HG03280 (cell line): ENCODE results near the gene IL36B.
"Not testable (repeated sequence)": the region's sequence is repeated elsewhere in the genome, so short reads cannot be mapped to it uniquely, and the experiment has no call there.

Experiments used
- ATAC-seq: cut with Tn5 transposase; IDR thresholded peaks from one replicate; pipeline ENCODE4 v1.9.1; 2021; ENCODE audit warnings: mild to moderate bottlenecking, moderate library complexity; ENCODE audit not compliant: unreplicated experiment

Gene IL36B

DNA sequence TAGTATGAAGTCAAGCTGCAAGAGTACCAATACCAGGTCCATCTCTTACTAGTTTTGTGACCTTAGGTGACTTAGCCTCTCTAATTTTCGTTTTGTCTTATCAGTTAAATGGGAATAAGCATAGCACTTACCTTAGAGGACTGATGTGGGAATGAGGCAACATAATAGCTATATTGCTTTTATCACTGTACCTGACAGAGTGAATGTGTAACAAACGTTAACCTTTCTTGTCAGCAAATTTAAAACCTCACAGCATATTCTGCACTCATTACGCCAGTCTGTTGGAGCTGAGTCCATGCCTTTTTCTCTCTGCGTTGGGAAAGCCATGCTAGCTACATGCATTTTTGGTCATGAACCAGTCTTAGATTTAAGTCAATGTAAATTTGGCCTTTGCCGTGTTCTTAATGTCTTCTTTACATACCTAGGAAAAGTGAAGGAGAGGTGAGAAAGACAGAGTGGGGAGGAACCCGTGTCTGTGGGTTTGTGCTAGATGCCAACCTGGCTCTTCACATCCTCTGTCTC, at the start of gene IL36B:
TSS of gene IL36B (minus strand) at position 472 of the 522 bp plus-strand sequence.
- ATAC-seq, result no peak

- no peak for ATAC-seq
These were observed 49.5 kb upstream of the IL36B start for GRCh38 chr2:113102133-113102532.

GRCh38 chr2:113098532-113098931, 45.9 kb upstream of the IL36B start:
- no peak for ATAC-seq

DNA sequence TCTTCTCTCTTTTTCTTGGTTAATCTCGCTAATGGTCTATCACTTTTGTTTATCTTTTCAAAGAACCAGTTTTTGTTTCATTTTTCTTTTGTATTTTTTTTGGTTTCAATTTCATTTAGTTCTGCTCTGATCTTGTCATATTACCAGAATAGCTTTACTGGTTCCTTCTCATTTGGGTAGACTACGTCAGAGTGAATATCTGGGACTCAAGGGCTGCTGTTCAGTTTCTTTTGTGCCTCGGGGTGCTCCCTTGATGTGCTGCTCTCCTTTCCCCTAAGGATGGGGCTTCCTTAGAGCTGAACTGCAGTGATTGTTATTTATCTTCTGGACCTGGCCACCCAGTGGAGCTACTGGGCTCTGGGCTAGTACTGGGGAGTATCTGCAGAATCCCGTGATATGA, 45.4 kb upstream of the IL36B start:
- peak; percentile 54 for ATAC-seq

GRCh38 chr2:113096842-113097618, 44.4 kb upstream of the IL36B start:
- ATAC-seq, result not testable (repeated sequence)

DNA sequence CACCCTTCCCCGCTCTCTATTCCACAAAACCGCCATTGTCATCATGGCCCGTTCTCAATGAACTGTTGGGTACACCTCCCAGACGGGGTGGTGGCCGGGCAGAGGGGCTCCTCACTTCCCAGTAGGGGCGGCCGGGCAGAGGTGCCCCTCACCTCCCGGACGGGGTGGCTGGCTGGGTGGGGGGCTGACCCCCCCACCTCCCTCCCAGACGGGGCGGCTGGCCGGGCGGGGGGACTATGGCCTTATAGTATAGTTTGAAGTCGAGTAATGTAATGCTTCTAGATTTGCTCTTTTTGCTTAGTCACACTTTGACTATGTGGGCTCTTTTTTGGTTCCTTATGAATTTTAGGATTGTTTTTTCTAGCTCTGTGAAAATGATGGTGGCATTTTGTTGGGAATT, 43.6 kb upstream of the IL36B start:
- not testable (repeated sequence) for ATAC-seq

DNA sequence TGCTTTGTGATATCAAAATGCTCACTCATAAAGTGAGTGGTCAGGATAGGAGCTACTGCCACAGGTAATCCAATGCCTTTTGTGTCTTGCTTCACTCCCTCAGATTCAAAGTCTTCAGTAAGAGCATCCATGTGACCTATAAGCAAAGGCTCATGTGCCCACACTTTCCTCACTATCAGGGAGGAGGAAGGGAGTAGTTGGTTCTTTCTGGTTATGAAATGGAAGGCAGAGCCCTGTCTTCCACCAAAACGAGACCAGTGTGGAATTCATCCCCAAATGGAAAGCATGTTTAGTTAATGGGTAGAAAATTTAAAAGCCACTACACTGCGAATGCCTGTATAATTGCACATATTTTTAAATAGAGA, 40.9 kb upstream of the IL36B start:
- ATAC-seq, result no peak

- no peak for ATAC-seq
These were observed 40.4 kb upstream of the IL36B start for GRCh38 chr2:113092864-113093612.

DNA sequence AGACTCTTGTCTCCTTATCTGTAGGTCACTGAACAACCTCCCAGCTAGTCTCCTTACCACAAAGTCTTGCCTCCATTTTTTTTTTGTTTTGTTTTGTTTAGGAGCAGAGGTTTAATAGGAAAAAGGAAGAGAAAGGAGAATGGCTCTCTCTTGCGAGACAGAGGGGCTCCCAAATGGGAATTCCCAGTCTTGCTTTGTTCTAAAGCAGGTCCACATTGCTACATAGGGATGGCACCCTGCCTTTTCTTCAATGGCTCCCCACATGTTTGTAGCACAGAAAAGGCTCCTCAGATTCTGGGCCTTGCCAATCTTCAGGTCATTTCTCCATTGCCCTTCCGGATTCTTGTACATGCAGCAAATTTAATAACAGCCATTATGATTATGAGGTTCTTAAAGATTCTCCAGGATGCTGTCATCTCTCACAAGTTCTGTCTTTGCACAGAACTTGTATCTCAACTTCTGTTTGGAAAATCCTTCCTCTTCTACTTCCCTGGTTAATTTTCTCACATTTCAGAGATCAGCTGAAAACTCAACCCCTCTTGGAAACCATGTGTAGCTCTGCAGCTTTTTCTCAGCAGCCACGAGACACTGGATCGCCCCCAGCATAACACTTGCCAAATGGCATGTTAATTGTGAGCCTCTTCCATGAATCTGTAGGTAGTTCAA, 38.7 kb upstream of the IL36B start:
- ATAC-seq, result no peak

- ATAC-seq, result no peak
These were observed 37.2 kb upstream of the IL36B start for GRCh38 chr2:113089916-113090315.

DNA sequence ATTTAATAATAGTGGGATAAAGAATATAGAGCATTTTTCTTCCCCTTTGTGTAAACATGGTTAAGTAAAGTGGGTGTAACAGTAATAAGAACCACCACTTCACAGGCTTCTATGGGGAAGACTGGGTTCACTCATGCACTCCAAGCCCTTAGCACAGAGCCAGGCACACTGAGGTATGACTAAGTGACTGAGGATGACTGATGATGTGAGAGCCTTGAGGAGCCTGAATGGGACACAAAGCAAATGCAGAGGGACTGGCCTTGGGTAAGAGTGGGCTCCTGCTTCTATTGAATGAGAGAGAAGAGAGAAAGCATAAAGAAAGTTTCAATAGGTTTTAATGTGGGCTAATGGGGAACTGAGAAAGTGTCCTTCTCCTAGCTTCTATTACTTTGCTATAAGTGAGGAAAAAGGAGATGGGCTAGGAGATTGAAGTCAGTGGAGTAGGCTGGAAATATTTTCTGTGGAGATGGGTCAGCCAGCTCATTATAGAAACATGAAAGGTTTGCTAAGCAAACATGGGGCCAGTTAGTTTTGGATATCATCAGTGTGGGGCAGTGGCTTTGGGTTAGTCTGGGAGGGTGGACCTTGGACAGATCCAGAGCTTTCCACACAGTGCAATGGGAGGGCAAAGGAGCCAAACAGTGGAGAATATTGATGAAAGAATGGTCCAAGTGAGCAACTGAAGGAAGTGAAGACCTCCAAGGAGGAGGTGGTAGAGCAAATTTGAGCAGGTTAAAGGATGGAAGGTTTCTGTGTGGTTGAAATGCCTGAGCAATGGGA, 35.7 kb upstream of the IL36B start:
- ATAC-seq, result no peak

DNA sequence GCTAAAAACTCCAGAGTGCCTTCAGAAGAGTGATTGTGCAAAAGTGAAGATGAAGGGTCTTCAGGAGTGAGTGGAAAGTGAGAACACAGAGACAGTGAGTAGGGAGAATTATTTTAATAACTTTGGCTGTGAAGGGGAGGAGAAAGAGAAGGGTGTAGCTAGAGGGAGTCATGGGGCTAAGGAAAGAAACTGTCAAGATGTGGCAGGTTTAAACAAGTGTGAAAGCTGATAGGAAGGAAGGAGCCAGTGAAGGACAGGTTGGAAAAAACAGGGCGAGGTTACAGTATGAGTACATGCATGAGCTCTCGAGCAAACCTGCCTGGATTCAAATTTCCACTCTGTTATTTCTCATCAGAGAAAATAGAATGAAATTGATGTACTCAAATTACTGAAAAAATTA, 32.9 kb upstream of the IL36B start:
- no peak for ATAC-seq

DNA sequence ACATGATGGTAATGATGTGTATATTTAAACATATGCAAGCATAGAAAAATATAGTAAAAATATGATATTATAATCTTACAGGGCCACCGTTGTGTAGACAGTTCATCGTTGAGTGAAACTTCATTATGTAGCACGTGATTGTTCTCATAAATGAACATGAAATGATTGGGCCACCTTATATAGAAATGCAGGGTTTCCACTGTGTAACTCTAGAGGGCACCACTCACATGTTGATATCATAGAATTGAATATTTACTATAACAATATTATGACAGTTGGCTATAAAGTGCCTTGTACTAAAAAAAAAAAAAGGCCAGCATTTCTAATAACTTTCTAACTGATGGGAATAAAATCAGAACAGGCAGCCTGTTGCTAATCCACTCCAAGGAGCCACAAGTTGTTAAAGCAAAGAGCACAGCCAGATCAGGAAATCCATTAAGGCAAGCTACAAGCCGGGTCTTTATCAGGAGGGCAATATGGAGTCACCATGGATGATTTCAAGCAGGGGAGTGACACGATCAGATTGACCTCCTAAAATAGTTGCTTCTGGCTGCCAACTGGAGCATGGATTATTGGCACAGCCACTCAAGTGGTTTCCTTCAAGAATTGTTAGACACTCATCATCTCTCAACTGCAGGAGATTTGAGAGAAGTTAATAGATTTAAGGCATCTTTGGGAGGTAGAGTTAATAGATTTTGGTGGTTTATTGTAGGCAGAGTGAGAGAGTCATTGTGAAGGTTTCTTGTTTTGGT, 31.8 kb upstream of the IL36B start:
- ATAC-seq, result no peak

DNA sequence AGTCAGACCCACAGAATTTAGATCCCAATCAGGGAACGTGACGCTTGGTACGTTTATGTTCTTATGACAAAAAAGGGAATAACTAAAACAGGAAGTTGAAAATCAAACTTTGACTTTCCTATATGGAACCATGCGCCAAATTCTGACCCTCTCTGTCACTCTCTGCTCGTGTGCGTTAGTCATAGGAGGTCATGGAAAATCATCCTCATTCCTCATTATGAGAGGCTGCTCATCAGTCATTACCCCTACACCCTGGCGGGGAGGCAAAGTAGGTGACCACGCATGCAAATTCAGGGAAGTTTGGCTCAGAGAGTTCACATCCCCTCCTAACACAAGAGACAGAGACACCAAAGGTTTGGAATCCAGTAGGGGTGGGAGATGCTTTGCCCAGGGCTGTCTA, 30.6 kb upstream of the IL36B start:
- no peak for ATAC-seq

- no peak for ATAC-seq
These were observed 29.0 kb upstream of the IL36B start for GRCh38 chr2:113081488-113082210.

DNA sequence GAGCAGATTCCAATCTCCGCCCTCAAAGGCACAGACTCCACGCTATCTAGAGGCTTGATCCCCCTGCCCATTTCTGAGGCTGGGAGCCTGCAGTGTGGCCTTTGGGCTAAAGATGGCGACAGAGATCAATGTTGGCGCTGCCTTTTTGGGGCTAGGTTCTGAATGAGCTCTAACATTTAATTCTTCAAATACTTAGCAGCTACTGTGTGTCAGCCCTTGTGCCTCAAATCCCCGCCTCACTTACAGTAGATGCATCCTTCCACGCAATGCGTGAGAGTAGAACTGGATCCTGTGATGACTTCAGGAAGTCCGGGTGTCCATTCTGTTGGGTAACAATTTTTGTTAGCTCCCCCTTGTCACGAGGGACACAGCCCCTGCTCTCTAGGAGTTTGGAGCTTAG, 27.5 kb upstream of the IL36B start:
- no peak for ATAC-seq

- ATAC-seq, result no peak
These were observed 26.5 kb upstream of the IL36B start for GRCh38 chr2:113079131-113079530.

DNA sequence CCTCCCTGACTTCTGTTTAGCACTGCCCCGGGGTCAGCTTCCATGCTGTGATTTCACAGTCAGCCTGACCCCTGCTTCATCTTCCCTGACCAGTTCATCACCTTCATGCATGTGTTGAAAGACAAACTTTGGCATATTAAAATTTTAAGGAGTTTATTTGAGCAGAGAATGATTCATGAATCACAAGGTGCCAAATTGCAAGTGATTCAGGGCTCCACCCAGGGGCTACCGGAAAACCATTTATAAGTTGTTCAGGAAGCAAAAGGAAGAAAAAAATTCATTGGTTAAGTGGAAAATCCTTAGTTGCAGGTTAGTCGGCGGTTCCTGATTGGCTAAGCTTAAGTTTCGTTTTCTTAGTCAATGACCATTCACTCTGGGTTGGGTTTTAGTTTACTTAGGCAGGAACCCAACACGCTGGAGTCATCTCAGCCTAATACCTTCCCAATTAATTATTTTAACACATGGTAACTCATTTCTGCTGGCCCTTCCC, 25.7 kb upstream of the IL36B start:
- no peak for ATAC-seq

DNA sequence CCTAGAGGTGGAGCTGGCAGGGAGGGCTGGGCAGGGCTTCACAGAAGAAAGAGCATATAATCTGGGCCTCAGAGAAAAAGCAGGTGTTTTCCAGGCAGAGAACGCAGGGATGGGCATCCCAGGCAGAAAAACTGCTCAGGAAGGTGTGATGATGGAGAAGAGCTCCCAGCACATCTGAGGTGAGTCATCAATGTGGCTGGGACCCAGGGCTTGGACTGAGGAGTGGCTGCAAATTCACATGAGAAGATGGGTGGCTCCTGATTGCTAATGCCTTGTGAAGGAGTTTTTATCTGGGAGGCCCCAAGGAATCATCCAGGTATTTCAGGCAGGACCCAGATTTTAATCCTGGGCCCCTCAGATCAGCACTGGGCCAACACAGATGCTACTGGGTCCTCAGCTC, 25.3 kb upstream of the IL36B start:
- ATAC-seq, result no peak
